ENCODE results near the gene FARS2.

The FARS2 gene

DNA sequence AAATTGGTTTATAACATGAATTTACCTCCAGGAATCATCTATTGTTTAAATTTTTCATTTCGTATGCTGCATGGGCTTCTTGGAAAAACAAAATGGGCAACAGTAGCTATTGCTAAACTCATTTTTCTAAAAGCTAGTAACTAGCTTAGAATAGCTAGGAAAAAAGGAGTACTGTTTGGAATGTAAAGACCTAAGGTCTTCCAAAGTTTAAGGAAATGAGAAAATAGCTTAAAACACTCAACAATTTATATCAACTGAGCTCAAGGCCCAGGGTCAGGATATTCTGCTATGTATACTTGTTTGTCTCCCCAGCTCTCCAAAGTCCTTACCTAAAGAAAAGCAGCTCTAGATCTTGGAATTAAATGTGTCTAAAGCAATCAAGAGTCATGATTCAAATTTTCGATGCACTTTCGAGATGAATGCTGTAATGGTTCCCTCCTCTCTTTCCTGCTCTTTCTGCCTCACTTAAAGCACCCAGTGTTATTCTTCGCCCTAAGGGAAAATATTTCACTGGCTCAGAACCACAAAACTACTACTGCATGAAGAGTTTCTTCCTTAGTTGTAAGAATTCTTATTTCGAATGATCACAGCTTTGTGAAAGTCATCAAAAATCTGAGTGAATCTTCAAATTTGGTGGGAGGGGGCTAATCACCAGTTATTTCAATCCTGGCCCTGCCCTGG lies 42.2 kb upstream of the FARS2 start:
- no peak overlapping the region for H3K4me3 ChIP-seq (replicated peaks; ENCODE audit: low read depth, low read length)
- DNase-seq (ENCODE audit: low read depth) = no peak
- no peak for TF ChIP-seq CTCF (IDR thresholded peaks at IDR 0.05; ENCODE audit: low read length, missing control alignments)

- no peak for TF ChIP-seq CTCF (IDR thresholded peaks at IDR 0.05; ENCODE audit: low read length, missing control alignments)
- no peak for DNase-seq (ENCODE audit: low read depth)
- H3K4me3 ChIP-seq (replicated peaks; ENCODE audit: low read depth, low read length) = no peak overlapping the region
Measured at GRCh38 chr6:5220443-5220842, 40.9 kb upstream of the FARS2 start.

DNA sequence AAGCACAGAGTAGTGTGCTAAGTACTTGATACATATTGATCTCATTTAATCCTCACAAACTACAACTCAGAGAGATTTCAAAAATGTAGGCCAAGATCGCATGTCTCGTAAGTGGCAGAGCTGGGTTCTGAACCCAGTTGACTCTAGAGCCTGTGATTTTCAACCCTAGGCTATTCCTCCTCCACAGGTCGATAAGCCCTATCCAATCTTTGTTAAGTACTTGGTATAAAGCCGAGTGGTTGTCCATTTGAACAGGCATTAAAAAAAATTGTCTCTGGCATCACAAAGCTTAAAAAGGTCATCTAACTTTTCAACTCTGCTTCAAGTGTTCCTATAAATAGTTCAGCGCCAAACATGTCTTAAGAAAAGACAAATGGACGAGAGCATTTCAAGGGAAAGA lies 38.0 kb upstream of the FARS2 start:
- no peak for TF ChIP-seq CTCF (IDR thresholded peaks at IDR 0.05; ENCODE audit: low read length, missing control alignments)

DNA sequence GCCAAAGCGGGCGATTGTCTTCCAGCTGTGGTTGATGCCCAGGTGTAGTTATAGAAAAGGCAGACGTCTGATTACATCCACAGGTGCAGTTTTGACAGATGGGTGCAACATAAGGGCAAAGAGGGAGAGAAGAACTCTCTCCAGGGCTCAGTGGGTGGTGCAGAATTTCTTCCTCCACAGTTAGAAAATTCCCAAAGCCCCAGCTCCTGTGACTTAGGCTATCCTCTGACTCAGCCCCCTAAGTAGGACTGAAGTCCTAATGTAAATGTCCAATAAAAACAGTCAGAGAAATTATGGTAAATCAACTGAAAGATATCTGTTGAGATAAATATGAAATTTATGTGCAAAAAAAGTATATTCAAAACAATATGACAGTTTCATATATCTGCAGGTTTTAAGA lies 32.0 kb upstream of the FARS2 start:
- H3K4me3 ChIP-seq (replicated peaks; ENCODE audit: low read depth, low read length) = no peak overlapping the region
- TF ChIP-seq CTCF (IDR thresholded peaks at IDR 0.05; ENCODE audit: low read length, missing control alignments) = no peak
- no peak for DNase-seq (ENCODE audit: low read depth)

More for the DNA sequence above, 38.0 kb upstream of the FARS2 start:
- H3K4me3 ChIP-seq (replicated peaks; ENCODE audit: low read depth, low read length) = no peak overlapping the region
- DNase-seq (ENCODE audit: low read depth) = no peak

GRCh38 chr6:5230081-5230480 lies 31.2 kb upstream of the FARS2 start:
- no peak for DNase-seq (ENCODE audit: low read depth)
- H3K4me3 ChIP-seq (replicated peaks; ENCODE audit: low read depth, low read length) = no peak overlapping the region
- TF ChIP-seq CTCF (IDR thresholded peaks at IDR 0.05; ENCODE audit: low read length, missing control alignments) = no peak

DNA sequence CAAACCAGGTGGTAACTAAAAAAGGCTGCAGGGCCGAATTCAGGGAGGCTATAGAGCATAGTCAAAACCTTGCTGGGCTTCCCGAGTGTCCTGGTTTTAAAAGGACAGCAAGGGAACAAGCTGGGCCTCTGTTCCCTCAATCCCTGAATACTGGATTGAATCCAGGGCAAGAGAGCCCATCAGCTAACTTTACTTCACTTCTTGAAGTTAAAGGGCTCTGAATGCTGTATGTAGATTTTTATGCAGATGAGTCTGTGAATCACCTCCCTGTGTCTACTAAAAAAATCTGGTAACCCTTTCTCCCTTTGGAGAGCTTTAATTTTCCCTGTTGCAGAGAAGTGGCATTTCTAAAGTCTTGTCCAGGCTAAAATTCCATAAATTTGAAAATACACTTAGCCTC lies 30.0 kb upstream of the FARS2 start:
- H3K4me3 ChIP-seq (replicated peaks; ENCODE audit: low read depth, low read length) = no peak overlapping the region
- no peak for DNase-seq (ENCODE audit: low read depth)
- TF ChIP-seq CTCF (IDR thresholded peaks at IDR 0.05; ENCODE audit: low read length, missing control alignments) = no peak

GRCh38 chr6:5234874-5235273 lies 26.4 kb upstream of the FARS2 start:
- TF ChIP-seq CTCF (IDR thresholded peaks at IDR 0.05; ENCODE audit: low read length, missing control alignments) = no peak
- no peak for DNase-seq (ENCODE audit: low read depth)
- H3K4me3 ChIP-seq (replicated peaks; ENCODE audit: low read depth, low read length) = no peak overlapping the region

Measured in fibroblast of pulmonary artery (primary cell).